HepG2 (cell line): Measurements from ENCODE around the gene TLE1. TPM values are rescaled to one million over a fixed set of nuclear protein-coding genes. Genes with fewer than 3 reads are reported as not detected.
A peak's percentile ranks its signal among the peaks of the same experiment; 100 is the strongest.

ENCODE experiments used
- CBFB ChIP-seq: sonication (generic); formaldehyde crosslinking; IDR thresholded peaks from 2 replicates; pipeline ENCODE4 v1.4.0; 2020; ENCODE audit warnings: missing genetic modification reagents
- E2F5 ChIP-seq: sonication (generic); formaldehyde crosslinking; conservative IDR thresholded peaks from 2 replicates; pipeline ENCODE4 v1.4.0; 2020; ENCODE audit warnings: missing genetic modification reagents
- FOXA1 ChIP-seq, 2 experiments: fragments of 450-650 bp in 1 of 2; sonication (generic) in 1 of 2; formaldehyde crosslinking in 1 of 2; IDR thresholded peaks; 2 replicates each; pipeline versions ENCODE4 v1.4.0 to v1.6.1; 2016 to 2020; ENCODE audit warnings: missing genetic modification reagents in 1 of 2
- HMG20A ChIP-seq: IDR thresholded peaks from 2 replicates; pipeline ENCODE4 v1.6.1; 2016; ENCODE audit warnings: borderline replicate concordance
- MED1 ChIP-seq: sonication (generic); formaldehyde crosslinking; IDR thresholded peaks from 2 replicates; pipeline ENCODE4 v1.4.0; 2020; ENCODE audit warnings: missing genetic modification reagents
- NR3C1 ChIP-seq: sonication (generic); formaldehyde crosslinking; IDR thresholded peaks from 2 replicates; pipeline ENCODE4 v1.4.0; 2020; ENCODE audit warnings: missing genetic modification reagents
- RCOR2 ChIP-seq: IDR thresholded peaks from 2 replicates; pipeline ENCODE4 v1.6.1; 2016; ENCODE audit warnings: missing biosample characterization, missing genetic modification reagents
- TSC22D2 ChIP-seq: sonication (generic); formaldehyde crosslinking; IDR thresholded peaks from 2 replicates; pipeline ENCODE4 v1.5.1; 2020; ENCODE audit warnings: missing genetic modification reagents, mild to moderate bottlenecking, borderline replicate concordance
- ZFX ChIP-seq: sonication (generic); formaldehyde crosslinking; IDR thresholded peaks from 2 replicates; pipeline ENCODE4 v1.4.0; 2020; ENCODE audit warnings: mild to moderate bottlenecking, low read depth, missing genetic modification reagents, moderate library complexity
- ZNF12 ChIP-seq: sonication (generic); formaldehyde crosslinking; IDR thresholded peaks from 2 replicates; pipeline ENCODE4 v1.5.0; 2020; ENCODE audit warnings: missing genetic modification reagents
- ZNF205 ChIP-seq: IDR thresholded peaks from 2 replicates; pipeline ENCODE4 v1.6.1; 2018; ENCODE audit warnings: missing biosample characterization, missing genetic modification reagents
- ZNF598 ChIP-seq: sonication (generic); formaldehyde crosslinking; IDR thresholded peaks from 2 replicates; pipeline ENCODE4 v1.5.1; 2020; ENCODE audit warnings: mild to moderate bottlenecking, missing genetic modification reagents, borderline replicate concordance
- ZNF609 ChIP-seq: sonication (generic); formaldehyde crosslinking; IDR thresholded peaks from 2 replicates; pipeline ENCODE4 v1.4.0; 2020; ENCODE audit warnings: mild to moderate bottlenecking, missing genetic modification reagents, borderline replicate concordance
- ZNF646 ChIP-seq: sonication (generic); formaldehyde crosslinking; IDR thresholded peaks from 2 replicates; pipeline ENCODE4 v1.9.0; 2021; ENCODE audit warnings: mild to moderate bottlenecking, missing genetic modification reagents
- ZNF780A ChIP-seq: sonication (generic); formaldehyde crosslinking; IDR thresholded peaks from 2 replicates; pipeline ENCODE4 v1.8.0; 2022; ENCODE audit warnings: mild to moderate bottlenecking, missing genetic modification reagents, moderate library complexity
- ZSCAN25 ChIP-seq: sonication (generic); formaldehyde crosslinking; IDR thresholded peaks from 2 replicates; pipeline ENCODE4 v1.8.0; 2022; ENCODE audit warnings: mild to moderate bottlenecking, missing genetic modification reagents
- polyA plus RNA-seq, 8 experiments: library from polyadenylated mRNA; depleted of rRNA in 3 of 8; stranded (reverse) in 7 of 8; unstranded in 1 of 8; fragments of >200 nt; fragmentation: Illumina TruSeq in 4 of 8; extraction: Trizol in 4 of 8; gene quantifications; 2 replicates each; pipeline versions ENCODE4 v1.2.1 to v1.2.3, GENCODE V29; 2011 to 2016; ENCODE audit warnings: low read depth in 4 of 8, missing spikeins in 1 of 8, mixed read lengths in 1 of 8; ENCODE audit not compliant: insufficient read depth in 1 of 8
- total RNA-seq, 5 experiments: library from RNA; depleted of rRNA; stranded (reverse); fragments of >200 nt; fragmentation: Illumina TruSeq; extraction: Trizol; gene quantifications; 2 replicates each; pipeline ENCODE4 v1.2.3, GENCODE V29; 2016; ENCODE audit warnings: low read depth in 1 of 5

Gene TLE1
- total and polyA plus RNA-seq, 2 of the 13 experiments (the other 11 are each of a cell fraction or from before 2014, with no cell fraction given), result 35.9 to 109 TPM

- TF ChIP-seq ZFX (CRISPR knock-in tag) (peak; percentile 19; the same call in 1 of the 2 replicates), ZNF598 (CRISPR knock-in tag) (no peak), ZNF609 (CRISPR knock-in tag) (peak; percentile 56; the same call in 1 of the 2 replicates), NR3C1 (CRISPR knock-in tag) (no peak), RCOR2 (CRISPR knock-in tag) (peak; percentile 72; the same call in 1 of the 2 replicates), E2F5 (CRISPR knock-in tag) (no peak), ZSCAN25 (CRISPR knock-in tag) (no peak), FOXA1 (IDR thresholded peaks at IDR 0.05) (no peak), FOXA1 (CRISPR knock-in tag; IDR thresholded peaks at IDR 0.05) (peak; percentile 65), CBFB (CRISPR knock-in tag) (0 out of 2 replicates have a peak, but pooled peaks have one; percentile 20), HMG20A (CRISPR knock-in tag) (peak; percentile 59; the same call in 1 of the 2 replicates), ZNF205 (CRISPR knock-in tag) (no peak), ZNF780A (CRISPR knock-in tag) (no peak), ZNF646 (CRISPR knock-in tag) (peak; percentile 40; the same call in 1 of the 2 replicates), MED1 (peak; percentile 69; the same call in 1 of the 2 replicates), TSC22D2 (CRISPR knock-in tag) (no peak), ZNF12 (CRISPR knock-in tag) (0 out of 2 replicates have a peak, but pooled peaks have one; percentile 39)
Measured at GRCh38 chr9:81633952-81634854, 55.1 kb downstream of the TLE1 start (continued).
